DMS 273 (cell line): ENCODE data around the gene RICTOR.

Source experiments
- DNase-seq: peaks from one replicate; lab custom pipeline; 2025; ENCODE audit not compliant: unreplicated experiment; lab: John Stamatoyannopoulos, UW

RICTOR gene

DNA sequence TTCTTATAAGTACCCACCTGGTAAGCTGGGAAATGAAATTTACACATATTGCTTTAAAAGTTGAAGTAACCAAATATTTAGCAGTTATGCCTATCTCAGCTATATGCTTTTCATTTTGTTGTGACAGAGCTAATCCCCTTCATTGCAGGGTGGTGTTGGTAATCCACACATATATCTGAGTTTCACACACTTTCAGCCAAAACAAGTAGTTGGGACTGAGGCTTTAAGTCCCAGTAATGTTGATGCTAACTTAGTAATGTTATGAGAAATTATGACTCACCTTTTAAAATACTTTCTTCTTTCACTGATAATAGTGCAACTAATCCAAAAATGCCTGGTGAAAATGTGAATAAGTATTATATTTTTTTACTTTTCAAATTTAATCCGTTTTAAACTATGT is 19.2 kb upstream of the RICTOR start:
- no peak for DNase-seq

DNA sequence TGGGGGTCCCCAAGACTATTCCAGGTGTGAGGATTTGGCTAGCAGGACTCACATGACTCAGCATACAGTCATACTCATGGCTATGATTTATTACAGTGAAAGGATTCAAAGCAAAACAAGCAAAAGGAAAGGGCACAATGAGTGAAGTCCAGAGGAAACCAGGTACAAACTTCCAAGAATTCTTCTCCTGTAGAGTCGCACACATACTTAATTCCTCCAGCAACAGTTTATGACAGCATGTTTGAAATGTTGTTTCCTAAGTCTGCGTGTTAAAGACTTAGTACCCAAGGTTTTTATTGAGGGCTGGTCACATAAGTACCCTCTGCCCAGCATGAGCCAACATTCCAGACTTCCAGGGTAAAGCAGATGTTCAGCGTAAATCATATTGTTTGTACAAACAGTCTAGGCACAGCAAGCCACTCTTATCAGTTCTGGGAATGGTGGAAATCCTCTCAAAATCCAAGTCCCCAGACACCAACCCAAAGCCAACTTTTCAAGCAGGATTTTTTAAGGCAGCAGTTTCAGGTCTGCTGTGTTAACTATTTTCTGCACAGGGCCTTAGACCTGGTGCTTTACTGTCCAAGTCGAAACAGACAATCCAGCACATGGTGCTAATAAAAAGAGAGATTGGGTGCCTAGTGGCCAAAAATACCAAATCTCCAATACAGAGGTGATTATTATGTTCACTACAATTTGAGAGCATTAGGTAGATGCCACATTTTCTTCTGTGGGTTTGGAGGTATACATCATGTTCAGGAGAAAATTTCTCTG is 18.6 kb upstream of the RICTOR start:
- no peak for DNase-seq

- DNase-seq, result no peak
Observed at GRCh38 chr5:39091940-39092580, 17.9 kb upstream of the RICTOR start.

GRCh38 chr5:39083968-39084367 is 9.8 kb upstream of the RICTOR start:
- no peak for DNase-seq

DNA sequence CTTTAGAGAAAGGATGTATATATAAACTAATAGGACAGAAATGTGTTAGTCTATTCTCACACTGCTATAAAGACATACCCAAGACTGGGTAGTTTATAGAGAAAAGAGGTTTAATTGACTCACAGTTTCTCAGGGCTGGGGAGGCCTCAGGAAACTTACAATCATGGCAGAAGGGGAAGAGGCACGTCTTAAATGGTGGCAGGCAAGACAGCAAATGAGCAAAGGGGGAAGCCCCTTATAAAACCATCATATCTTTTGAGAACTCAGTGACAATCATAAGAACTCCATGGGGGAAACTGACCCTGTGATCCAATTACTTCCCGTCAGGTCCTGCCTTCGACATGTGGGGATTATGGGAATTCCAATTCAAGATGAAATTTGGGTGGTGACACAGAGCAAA is 8.8 kb upstream of the RICTOR start:
- DNase-seq, result no peak

DNA sequence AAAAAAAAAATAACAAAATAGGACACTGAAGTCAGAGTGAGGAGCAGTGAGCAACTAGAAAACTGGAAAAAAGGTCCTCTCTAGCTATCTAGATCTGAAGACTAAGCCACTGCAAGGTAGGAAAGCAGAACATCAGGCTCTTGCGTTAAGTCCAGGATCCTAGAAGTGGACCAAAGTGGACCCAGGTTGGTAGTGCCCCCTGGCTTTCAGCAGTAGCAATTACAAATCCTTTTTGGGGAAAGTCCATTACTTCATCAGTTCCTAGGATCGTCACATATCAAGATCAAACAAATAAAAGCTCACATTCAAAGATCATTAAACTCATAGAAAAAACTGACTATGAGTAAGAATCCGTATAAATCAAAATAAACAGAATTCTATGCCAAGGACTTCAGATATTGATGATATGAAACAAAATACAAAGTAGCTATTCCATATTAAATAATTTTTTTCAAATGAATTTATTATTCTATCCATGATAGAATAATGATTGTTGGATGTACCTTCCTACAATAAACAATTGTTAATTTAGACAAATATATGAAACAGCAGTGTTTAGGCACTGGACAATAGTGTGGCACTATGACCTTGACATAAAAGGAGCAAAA is 6.5 kb upstream of the RICTOR start:
- DNase-seq, result peak; percentile 60

DNA sequence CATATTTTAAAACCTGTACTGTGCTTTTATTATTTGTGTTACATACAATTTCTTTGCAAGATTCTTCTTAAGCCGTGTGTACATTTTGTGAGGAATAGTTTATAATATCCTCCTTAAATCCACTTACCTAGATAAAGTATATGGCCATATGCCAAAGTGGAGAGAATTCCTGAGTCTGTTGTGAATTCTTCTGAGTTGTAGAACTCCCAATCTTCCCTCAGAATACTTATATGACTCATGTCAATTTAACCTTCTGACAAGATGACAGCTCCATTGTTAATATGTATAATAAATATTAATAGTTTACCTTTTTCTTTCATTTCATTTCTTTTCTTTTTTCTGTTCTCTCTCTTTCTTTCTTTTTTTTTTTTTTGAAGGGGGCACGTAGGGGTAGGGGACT is 6.0 kb upstream of the RICTOR start:
- no peak for DNase-seq

- DNase-seq, result no peak
Observed at GRCh38 chr5:39079147-39079546, 4.9 kb upstream of the RICTOR start.

GRCh38 chr5:39076757-39077728 is 2.8 kb upstream of the RICTOR start:
- DNase-seq, result no peak

GRCh38 chr5:39076101-39076756 is 2.0 kb upstream of the RICTOR start:
- DNase-seq, result no peak

DNA sequence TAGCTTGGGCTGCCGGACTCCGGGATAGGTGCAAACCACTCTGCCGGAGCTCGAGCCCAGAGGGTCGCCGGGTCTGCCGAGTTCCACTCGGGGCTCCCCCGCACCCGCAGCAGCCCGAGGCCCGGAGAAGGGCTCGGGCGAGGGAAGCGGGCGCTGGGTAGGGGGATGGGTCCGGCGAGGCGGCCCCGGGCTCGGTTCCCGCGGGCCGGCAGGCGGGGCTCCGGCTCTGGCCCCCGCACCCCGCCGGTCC is 507 bp downstream of the RICTOR start:
- no peak for DNase-seq

- peak; percentile 71 for DNase-seq
Observed at GRCh38 chr5:39072925-39073766, 1.1 kb downstream of the RICTOR start.

DNA sequence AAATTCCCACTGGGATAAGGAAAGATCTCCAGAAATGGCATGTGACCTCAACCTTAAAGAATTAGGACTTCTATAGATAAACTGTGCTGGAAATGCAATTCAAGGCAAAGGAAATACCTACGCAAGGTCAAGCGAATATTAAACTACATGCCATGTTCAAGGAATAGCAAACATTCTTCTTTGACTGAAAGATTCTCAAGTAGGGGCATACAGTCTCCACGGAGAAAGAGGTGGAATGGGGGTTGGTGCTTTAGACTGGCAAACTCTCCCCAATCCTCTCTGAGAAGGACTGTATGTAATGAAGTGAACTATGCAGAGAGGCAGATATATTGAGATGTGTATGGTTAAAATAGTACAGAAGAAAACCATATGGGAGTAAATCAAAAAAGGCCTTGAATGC is 6.1 kb downstream of the RICTOR start:
- no peak for DNase-seq

- DNase-seq, result no peak
Observed at GRCh38 chr5:39064450-39064849, 9.7 kb downstream of the RICTOR start.

GRCh38 chr5:39063037-39063436 is 11.2 kb downstream of the RICTOR start:
- no peak for DNase-seq

GRCh38 chr5:39062530-39062929 is 11.7 kb downstream of the RICTOR start:
- DNase-seq, result no peak

- no peak for DNase-seq
Observed at GRCh38 chr5:39062104-39062503, 12.1 kb downstream of the RICTOR start.

DNA sequence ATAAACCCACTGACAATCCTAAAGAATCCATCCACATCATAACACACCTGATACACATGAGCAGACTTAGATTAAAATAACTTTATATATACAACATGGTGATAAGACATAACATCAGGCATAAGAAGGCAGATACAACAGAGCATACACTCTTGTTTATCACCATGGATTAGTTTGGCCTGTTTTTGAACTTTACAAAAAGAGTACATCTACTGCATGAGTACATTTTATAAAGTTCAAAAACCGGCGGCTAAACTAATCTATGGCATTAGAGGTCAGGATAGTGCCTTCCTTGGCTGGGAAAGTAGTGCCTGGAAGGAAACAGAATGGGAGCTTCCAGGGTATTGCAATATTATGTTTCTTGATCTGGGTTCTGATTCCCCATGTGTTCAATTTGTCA is 15.1 kb downstream of the RICTOR start:
- DNase-seq, result no peak

GRCh38 chr5:39058178-39058921 is 15.8 kb downstream of the RICTOR start:
- no peak for DNase-seq
